MM.1S (cell line): ENCODE measurements around the gene LCAT.

ENCODE experiments used
- CTCF ChIP-seq: fragments of 300-600 bp; sonication (generic); IDR thresholded peaks from 2 replicates; pipeline ENCODE4 v1.5.1; 2016; ENCODE audit warnings: antibody characterized with exemption, low read length, mixed read lengths
- EZH2phosphoT487 ChIP-seq: fragments of 300-600 bp; sonication (generic); IDR thresholded peaks from 2 replicates; pipeline ENCODE4 v1.6.1; 2018; ENCODE audit warnings: antibody characterized with exemption, low read length

GRCh38 chr16:67969254-67970039 is 25.5 kb upstream of the LCAT start:
- TF ChIP-seq CTCF (no peak), EZH2phosphoT487 (no peak)
